Islet precursor cell (in vitro differentiated cells): ENCODE data around the gene TNPO2.
"Not testable (repeated sequence)": the region's sequence is repeated elsewhere in the genome, so short reads cannot be mapped to it uniquely, and the experiment has no call there.

Experiments used
- DNase-seq: peaks from one replicate; pipeline ENCODE4 v3.0.0-alpha.2; 2018

TNPO2 gene

GRCh38 chr19:12736995-12737834, 13.5 kb upstream of the TNPO2 start, which contains the start of gene GET3:
Gene GET3 (plus strand): TSS chr19:12737497. CDS start chr19:12737506, 9 bp downstream.
- peak; percentile 81 for DNase-seq

DNA sequence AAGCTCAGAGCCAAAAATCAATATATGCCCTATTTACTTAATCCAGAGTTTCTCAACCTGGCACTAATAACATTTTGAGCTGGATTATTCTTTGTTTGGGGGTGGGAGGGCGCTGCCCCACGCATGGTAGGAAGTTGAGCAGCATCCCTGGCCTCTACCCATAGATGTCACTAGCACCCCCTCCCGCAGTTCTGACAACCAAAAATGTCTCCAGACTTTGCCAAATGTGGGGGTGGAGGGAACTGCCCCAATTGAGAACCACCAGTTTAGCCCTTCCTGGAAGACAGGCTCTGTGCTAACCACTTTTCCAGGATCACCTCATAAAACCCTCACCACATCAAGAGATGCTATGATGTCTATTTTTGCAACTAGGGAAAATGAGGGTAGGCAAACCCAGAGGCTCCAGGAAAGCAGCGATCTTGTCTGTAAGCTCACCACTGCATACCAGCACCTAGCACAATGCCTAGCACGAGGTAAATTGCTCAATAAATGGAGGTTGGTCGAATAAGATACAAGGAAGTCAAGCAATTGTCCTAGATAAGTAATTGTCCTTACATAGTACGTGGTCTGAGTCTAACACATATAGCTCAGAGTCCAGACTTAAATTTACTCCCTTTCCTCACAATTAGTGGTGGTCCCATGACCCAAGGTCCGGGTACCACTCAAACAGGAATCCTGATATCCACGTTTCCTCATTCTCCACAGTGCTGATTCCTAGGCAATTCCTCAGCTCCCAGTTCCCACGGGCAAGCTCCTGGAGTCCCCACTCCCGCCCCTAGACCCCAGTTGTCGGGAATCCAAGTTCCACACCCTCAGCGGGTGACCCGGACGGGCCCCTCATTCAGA, 9.9 kb upstream of the TNPO2 start:
- DNase-seq: no peak

DNA sequence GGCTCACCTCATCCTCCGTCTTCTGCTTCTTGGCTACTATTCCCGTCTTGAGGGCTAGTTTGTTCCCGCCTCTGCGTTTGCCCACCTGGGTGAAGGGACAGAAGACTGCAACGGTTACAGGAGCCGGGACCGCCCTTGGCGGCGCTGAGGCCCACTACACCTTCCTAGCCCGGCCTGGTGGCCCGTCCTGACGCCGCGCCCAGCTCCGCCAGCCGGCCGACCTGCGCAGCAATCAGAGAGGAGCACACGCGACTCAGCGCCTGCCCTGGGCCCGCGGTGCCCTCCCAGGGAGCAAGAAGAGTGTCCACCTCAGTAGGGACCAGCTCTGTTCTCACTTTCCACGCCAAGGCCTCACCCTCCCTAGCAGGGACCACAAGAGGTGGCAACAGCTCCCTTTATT, 7.6 kb upstream of the TNPO2 start:
- DNase-seq: no peak

DNA sequence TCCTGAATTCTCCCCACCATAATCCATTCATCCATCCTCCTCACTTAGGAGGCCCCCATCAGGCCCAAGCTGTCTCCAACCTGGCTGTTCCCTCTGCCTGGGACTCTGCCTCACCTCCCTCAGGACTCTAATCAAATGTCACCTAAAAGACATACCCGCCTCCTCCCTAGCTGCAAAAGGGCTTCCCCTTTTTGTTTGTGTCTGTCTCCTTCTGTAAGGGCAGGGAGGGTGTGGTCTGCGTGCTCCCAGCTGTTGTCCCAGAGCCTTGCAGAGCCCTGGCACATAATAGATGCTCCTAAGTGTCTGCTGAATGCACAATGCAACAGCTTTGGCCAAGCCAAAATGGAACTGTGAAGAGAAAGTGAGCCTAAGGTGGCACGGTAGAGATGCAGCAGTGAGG, 6.3 kb upstream of the TNPO2 start:
- no peak for DNase-seq

GRCh38 chr19:12727745-12728433, 4.2 kb upstream of the TNPO2 start:
- no peak for DNase-seq

GRCh38 chr19:12726988-12727316, 3.2 kb upstream of the TNPO2 start:
- DNase-seq: no peak

DNA sequence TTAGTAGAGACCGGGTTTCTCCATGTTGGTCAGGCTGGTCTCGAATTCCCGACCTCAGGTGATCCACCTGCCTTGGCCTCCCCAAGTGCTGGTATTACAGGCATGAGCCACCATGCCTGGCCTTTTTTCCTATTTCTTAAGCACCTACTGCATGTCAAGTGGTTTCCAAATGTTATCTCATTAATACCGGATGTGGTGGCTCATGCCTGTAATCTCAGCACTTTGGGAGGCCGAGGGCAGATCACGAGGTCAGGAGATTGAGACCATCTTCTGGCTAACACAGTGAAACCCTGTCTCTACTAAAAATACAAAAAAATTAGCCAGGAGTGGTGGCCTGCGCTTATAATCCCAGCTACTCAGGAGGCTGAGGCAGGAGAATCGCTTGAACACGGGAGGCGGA, 1.9 kb upstream of the TNPO2 start:
- DNase-seq: not testable (repeated sequence)

- no peak for DNase-seq
Observed at GRCh38 chr19:12723381-12723640, 421 bp downstream of the TNPO2 start.

GRCh38 chr19:12722566-12723380, 959 bp downstream of the TNPO2 start:
- peak; percentile 98 for DNase-seq

DNA sequence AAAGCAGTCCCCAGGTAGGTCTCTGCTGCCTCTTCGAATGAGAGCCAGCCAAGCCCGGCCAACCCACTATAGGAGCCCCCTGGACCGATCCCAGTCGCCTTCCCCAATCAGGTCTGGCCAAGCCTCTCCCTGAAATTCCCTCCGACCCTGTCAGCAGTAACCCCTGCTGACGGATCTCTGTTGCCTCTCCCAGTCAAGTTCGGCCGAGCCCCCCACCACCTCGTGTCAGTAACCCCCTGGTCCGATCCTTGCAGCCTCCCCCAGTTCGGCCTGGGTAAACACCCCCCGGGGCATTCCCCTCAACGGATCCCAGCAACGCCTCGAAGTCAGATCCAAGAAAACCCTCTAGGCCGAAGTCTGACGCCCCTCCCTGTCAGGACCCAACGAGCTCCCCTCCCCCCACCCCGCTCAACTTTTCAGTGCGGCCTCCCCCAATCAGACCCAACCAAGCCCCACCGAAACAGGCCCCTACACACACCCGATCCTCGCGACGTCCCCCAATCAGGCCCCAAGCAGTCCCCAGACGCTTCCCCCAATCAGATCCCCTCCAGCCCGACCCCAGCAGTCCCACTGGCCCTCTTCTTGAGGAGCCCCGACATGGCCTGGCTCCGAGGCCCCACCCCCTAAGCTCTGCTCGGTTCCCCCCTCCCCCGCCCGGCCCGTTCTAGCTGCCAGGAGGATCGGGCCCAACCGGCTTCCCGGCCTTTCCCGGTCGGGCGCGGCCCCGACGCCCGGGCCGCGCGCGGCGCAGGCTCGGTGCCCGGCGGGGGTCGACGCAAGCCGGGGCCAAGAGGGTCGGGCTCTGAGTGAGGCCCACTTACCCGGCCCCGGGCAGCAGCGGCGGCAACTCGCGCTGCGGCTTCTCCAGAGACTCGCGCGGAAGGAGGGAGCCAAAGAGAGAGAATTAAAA, 1.8 kb downstream of the TNPO2 start:
- DNase-seq: peak; percentile 86

DNA sequence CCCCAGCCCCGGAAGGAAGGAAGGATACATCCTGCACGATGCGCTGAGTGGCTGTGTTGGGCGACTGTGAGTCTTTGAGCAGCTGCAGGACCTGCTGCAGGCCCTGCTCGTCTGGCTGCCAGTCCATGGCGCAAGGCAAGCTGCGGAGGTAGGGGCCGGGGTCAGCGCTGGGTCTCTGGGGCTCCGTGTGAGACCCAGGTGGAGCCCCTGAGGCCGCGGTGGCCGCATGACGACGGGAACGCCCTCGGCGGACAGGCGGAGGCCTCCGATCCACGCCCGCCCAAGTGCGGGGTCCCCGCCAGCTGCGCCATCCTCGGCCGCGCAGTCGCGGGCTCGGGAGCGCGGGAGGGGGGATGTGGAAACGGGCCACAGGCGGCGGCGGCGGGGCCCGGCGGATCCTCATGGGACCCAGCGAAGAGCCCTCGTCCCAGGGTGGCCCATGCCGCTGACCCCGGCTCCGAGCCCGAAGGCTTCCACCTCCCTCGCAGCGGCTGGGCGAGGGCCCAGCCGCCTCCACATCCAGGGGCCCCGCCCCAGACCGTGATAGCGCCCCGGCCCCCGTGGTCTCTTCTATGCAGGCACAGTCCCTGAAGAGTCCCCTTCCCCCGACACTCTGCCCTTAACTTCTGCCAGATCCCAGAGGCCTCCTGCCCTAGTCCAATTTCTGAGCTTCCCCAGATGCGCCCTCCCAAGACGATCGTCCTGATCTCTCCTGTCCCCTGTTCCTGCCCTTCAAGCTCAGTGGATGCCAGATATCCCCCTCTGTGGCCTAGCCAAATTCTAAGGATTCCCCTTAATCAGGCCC, 2.7 kb downstream of the TNPO2 start:
- DNase-seq: no peak

- DNase-seq: no peak
Observed at GRCh38 chr19:12720296-12720695, 3.4 kb downstream of the TNPO2 start.

GRCh38 chr19:12715929-12716328, 7.8 kb downstream of the TNPO2 start:
- no peak for DNase-seq

- no peak for DNase-seq
Observed at GRCh38 chr19:12715102-12715501, 8.6 kb downstream of the TNPO2 start.

- DNase-seq: not testable (repeated sequence)
Observed at GRCh38 chr19:12713304-12713703, 10.4 kb downstream of the TNPO2 start.

GRCh38 chr19:12712077-12712476, 11.7 kb downstream of the TNPO2 start:
- DNase-seq: not testable (repeated sequence)

DNA sequence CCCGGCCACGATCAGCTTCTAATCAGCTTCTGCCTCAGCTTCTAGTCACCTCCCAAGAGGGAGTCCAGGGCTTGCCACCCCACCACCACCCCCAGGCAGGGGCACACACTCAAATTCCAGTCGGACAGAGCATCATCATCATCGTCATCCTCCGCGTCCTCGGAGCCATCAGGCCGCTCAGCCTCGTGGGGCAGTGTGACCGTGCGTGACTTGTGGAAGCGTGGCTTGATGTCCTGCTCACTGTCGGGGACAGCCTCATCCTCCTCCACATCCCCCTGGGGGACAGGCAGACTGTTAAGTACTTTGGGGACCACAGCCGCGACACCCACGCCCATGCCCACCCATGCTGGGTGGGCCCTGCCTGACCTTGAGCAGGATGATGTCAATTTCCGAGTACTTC, 12.5 kb downstream of the TNPO2 start:
- no peak for DNase-seq

DNA sequence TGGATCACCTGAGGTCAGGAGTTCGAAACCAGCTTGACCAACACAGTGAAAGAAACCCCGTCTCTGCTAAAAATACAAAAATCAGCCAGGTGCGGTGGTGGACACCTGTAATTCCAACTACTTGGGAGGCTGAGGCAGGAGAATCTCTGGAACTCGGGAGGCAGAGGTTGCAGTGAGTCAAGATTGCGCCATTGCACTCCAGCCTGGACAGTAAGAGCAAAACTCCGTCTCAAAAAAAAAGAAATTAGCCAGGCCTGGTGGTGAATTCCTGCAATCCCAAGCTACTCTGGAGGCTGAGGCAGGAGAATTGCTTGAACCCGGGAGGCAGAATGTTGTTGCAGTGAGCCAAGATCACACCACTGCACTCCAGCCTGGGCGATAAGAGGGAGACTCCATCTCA, 15.1 kb downstream of the TNPO2 start:
- no peak for DNase-seq

- DNase-seq: no peak
Observed at GRCh38 chr19:12706332-12706718, 17.4 kb downstream of the TNPO2 start.

DNA sequence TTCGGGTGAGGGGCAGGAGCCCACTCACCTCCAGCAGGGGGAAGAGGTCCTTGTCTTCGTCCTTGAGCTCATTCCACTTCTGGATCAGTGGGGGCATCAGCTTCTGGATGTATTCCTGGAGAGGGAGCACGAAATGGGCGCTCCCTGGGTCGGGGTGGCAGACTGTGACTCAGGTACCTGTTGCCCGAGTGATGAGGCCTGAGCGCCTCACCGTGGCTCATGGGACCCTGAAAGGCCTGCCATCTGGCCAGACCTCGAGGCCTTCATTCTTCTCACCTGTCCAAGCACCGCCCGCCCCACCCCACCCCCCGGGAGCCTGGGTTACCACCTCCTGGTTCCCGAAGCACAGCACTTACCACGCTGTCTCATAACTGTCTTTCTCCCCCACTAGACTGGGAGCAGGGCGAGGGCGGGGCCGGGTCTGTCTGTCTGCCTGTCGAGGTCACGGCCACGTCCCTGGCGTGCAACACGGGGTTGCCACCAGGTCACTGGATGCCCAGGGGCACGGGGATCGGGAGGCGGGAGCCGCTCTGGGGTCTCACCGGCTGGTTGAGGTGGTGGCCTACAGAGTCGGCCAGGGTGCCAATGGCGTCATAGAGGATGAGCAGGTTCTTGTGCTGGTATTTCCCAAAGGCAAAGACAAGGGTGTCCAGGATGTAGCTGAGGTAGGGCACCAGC, 17.9 kb downstream of the TNPO2 start:
- no peak for DNase-seq
